GM12864 (cell line): ENCODE measurements around the gene TOR2A.
A peak's percentile ranks its signal among the peaks of the same experiment; 100 is the strongest.
"Not testable (repeated sequence)": the region's sequence is repeated elsewhere in the genome, so short reads cannot be mapped to it uniquely, and the experiment has no call there.

Source experiments
- DNase-seq: peaks from one replicate; pipeline ENCODE4 v3.0.0-alpha.2; 2011; ENCODE audit warnings: low read depth
- H3K4me3 ChIP-seq: 2 replicates; pipeline ENCODE4 v1.5.1; 2011; ENCODE audit warnings: mild to moderate bottlenecking, low read depth, low read length, control low read depth
- TF ChIP-seq, protein P1 (sequence below): IDR thresholded peaks from 2 replicates; pipeline ENCODE4 v1.5.1; 2011; ENCODE audit warnings: low read depth, mild to moderate bottlenecking, moderate library complexity, low read length, control low read depth, inconsistent platforms; ENCODE audit errors: missing control alignments

The TOR2A gene

DNA sequence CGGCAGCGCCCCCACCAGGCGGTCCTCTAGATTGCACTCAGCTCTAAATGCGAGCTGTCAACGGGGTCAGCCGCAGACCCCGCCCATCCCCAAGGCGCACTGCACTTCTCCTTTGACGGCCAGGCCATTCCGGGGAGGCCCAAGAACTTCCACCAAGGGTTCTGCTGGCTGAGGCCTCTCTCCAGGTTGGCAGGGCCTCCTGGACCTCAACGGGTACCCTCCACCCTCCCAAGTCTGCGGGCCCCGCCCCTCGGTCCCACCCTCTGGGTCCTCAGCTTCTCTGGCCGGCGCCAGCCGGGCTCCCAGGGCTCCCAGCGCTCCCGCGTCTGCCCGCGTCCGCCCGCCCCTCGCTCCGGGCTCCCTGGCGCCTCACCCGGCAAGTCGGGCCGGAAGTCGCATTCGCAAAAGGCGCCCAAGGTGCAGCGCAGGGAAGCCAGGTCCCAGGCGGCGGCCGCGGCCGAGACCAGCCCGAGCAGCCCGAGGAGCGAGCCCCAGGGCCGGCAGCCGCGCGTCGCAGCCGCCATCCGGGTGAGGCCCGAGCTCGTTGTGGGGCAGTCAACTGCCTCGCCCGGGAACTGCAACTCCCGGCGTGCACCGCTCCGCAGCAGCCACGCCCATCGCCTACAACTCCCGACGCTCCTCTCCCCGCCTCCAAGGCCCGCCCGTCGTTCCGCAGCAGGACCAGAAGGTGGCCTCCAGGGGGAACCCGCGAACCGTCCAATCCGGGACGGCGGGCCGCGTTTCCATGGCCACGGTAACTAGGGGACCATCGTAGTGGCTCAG is at the start of gene TOR2A:
TSS of gene TOR2A (minus strand) at position 548 of the 783 bp plus-strand sequence. CDS start at position 524, 24 bp downstream.
- TF ChIP-seq, protein P1, sequence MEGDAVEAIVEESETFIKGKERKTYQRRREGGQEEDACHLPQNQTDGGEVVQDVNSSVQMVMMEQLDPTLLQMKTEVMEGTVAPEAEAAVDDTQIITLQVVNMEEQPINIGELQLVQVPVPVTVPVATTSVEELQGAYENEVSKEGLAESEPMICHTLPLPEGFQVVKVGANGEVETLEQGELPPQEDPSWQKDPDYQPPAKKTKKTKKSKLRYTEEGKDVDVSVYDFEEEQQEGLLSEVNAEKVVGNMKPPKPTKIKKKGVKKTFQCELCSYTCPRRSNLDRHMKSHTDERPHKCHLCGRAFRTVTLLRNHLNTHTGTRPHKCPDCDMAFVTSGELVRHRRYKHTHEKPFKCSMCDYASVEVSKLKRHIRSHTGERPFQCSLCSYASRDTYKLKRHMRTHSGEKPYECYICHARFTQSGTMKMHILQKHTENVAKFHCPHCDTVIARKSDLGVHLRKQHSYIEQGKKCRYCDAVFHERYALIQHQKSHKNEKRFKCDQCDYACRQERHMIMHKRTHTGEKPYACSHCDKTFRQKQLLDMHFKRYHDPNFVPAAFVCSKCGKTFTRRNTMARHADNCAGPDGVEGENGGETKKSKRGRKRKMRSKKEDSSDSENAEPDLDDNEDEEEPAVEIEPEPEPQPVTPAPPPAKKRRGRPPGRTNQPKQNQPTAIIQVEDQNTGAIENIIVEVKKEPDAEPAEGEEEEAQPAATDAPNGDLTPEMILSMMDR = peak; percentile 96
- DNase-seq = peak; percentile 86
- peak within 1 kb of the TSS; percentile 77 for H3K4me3 ChIP-seq

DNA sequence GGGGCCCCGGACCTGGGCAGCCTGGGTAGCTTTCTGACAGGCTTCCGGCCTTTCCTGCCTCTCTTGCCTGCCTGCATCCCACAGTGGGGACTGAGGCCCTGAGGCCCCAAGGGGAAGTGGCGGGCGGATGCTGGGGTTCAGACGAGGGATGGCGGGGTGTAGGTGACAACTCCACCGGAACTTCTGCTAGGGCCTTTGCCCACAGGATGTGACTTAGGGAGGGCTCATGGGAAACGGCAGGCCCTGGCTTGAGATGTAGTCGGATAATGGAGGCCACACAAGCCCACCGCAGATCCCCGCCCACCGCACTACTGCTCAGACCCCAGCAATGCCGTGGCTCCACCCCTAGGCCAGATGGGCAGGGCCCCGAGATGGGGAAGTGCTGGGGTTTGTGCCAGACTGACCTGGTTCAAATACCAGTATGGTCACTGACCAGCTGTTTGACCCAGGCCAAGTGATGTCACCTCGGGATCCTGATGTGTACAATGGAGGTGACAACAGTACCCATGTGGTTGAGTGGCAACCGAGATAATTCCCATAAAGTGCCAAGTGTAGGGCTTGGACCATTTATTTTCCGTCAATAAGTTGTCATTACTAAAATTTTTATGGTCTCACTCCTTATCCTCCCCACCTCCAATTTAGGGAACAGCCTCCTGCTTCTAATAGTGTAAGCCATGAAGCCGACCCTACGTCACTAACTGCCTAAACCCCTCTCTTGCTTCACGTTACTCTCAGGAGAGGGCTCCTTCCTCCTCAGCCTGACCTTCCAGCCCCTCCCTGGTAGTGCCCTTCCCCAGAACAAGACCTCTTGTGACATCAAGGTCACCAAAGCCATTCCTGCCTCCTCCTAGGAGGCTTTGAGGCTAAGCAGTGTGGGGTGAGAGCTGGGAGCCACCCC is 48.3 kb upstream of the TOR2A start:
- no peak for DNase-seq
- H3K4me3 ChIP-seq = no peak overlapping the region
- TF ChIP-seq, protein P1 = no peak

GRCh38 chr9:127781806-127782205 is 46.7 kb upstream of the TOR2A start:
- DNase-seq = no peak
- no peak overlapping the region for H3K4me3 ChIP-seq
- TF ChIP-seq, protein P1 = no peak

DNA sequence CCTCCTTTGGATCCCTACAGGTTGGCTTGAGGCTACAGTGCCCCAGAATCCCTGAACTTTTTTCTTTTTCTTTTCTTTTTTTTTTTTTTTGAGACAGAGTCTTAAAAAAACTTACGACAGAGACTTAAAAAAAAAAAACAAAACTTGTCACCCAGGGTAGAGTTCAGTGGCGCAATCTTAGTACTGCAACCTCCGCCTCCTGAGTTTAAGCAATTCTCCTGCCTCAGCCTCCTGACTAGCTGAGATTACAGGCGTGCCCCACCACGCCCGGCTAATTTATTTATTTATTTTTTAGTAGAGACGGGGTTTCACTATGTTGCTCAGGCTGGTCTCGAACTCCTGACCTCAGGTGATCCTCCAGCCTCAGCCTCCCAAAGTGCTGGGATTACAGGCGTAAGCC is 45.8 kb upstream of the TOR2A start:
- not testable (repeated sequence) for DNase-seq, H3K4me3 ChIP-seq

DNA sequence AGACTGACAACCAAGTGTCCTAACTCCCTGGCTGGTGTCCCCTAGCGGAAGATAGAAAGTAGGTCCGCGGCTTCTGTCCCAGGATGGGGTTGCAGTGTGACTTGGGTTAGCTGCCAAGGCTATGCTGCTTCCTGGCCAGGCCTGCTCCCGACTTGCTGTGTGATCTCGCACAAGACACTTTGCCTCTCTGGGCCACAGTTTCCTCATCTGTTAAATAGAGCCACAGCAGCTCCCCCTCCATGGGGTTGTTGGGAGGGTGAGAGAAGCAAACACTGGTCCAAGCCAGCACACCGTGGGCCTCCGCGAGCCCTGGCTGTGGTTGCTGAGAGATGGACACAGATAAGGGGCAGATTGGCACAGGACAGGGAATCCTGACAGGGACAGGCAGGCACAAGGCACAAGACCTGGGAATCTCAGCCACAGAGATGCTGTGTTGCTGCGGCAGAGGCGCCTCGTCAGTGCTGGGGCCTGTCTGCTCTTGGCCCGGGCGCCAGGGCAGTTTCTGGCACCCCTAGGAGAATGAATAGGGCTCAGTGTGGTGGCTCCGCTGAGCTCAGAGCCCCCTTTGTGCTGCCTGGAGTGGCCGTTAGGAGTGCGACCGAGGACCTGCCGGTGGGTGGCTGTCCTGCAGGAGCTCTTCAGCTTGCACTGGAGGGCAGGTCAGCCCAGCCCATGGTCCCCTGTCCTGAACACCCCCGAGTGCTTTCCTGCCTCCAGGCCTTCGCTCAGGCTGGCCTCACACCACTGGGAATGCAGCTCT is 45.2 kb upstream of the TOR2A start:
- no peak overlapping the region for H3K4me3 ChIP-seq
- DNase-seq = no peak
- TF ChIP-seq, protein P1 = no peak

- H3K4me3 ChIP-seq = peak overlapping the region; percentile 72
- TF ChIP-seq, protein P1 = no peak
- peak; percentile 82 for DNase-seq
Measured at GRCh38 chr9:127779136-127779981, 44.3 kb upstream of the TOR2A start.
